ENCODE measurements around the gene ARHGEF1.

DNA sequence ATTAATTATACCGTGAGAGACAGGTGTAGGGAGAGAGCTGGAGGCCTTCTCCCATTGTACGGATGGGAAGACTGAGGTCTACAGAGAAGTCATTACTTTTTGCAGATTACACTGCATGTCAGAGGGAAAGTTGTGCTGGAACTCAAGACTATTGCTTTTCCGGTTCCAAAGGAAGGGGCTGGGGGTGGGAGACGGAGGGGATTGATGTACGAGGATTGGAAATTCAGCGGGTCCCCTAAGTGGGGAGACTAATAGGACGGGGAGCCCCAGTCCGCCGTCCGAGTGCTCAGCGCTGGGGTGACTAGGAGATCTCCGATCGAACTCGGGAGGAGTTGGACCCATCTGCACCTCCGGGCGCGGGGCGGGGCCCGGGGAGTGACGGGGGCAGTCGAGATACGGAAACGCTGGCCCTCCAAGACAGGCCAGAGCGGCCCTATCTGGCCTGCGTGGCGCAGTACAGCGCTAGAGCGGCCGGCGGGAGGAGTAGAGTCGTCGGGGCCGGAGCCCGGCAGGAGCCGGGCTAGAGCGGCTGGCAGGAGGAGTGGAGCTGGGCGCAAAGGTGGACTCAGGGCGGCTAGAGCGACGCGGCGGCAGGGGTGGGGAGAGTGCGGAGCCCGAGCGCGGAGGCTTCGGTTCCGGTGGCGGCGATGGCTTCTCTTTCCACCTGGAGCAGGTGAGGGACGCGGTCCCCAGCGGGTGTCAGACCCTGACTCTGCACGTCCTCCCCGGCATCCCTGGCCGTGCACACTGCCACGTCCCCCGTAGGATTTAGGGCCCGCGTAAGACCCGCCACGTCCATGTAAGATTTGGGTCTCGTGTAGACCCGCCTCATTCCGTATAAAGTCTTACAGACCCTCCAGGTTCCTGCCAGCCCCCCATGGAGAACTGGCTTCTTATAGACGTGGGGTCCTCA, 1.1 kb downstream of the ARHGEF1 start:
- TF ChIP-seq, protein P1, sequence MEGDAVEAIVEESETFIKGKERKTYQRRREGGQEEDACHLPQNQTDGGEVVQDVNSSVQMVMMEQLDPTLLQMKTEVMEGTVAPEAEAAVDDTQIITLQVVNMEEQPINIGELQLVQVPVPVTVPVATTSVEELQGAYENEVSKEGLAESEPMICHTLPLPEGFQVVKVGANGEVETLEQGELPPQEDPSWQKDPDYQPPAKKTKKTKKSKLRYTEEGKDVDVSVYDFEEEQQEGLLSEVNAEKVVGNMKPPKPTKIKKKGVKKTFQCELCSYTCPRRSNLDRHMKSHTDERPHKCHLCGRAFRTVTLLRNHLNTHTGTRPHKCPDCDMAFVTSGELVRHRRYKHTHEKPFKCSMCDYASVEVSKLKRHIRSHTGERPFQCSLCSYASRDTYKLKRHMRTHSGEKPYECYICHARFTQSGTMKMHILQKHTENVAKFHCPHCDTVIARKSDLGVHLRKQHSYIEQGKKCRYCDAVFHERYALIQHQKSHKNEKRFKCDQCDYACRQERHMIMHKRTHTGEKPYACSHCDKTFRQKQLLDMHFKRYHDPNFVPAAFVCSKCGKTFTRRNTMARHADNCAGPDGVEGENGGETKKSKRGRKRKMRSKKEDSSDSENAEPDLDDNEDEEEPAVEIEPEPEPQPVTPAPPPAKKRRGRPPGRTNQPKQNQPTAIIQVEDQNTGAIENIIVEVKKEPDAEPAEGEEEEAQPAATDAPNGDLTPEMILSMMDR (IDR thresholded peaks at IDR 0.05), result peak in 1 of 3 experiments; percentile 11
- no peak for TF ChIP-seq POLR2A (IDR thresholded peaks at IDR 0.05)

Data from testis (tissue), 2 donors.